ENCODE results near the gene ALKAL2. TPM values are rescaled to one million over a fixed set of nuclear protein-coding genes. Genes with fewer than 3 reads are reported as not detected.

The ALKAL2 gene
- total RNA-seq, 1 donor from 2014 or later, result 3.0 TPM

GRCh38 chr2:305366-305765, 17.5 kb upstream of the ALKAL2 start:
- DNase-seq (ENCODE audit: low spot score) (no peak), ATAC-seq (no peak)
- intact Hi-C loops (cut with DNase I), result no loop called here

GRCh38 chr2:296354-296753, 8.5 kb upstream of the ALKAL2 start:
- ATAC-seq, result no peak
- no peak for DNase-seq (ENCODE audit: low spot score)
- intact Hi-C loops (cut with DNase I), result no loop called here

GRCh38 chr2:295090-295489, 7.2 kb upstream of the ALKAL2 start:
- no peak for DNase-seq (ENCODE audit: low spot score)
- ATAC-seq, result no peak
- intact Hi-C loops (cut with DNase I), result no loop called here

- DNase-seq (ENCODE audit: low spot score), result peak; percentile 89
- intact Hi-C loops (cut with DNase I), result no loop called here
- peak; percentile 88 for ATAC-seq
Observed at GRCh38 chr2:290090-290722, 2.3 kb upstream of the ALKAL2 start.

GRCh38 chr2:289362-290089, 1.6 kb upstream of the ALKAL2 start:
- no peak for DNase-seq (ENCODE audit: low spot score)
- intact Hi-C loops (cut with DNase I), result no loop called here
- ATAC-seq, result peak; percentile 50

- intact Hi-C loops (cut with DNase I), result no loop called here
- ATAC-seq (no peak), DNase-seq (ENCODE audit: low spot score) (no peak)
Observed at GRCh38 chr2:288758-289361, 969 bp upstream of the ALKAL2 start.

- no peak for DNase-seq (ENCODE audit: low spot score)
- intact Hi-C loops (cut with DNase I), result no loop called here
- ATAC-seq, result no peak
Observed at GRCh38 chr2:287471-287885, 413 bp downstream of the ALKAL2 start.

- ATAC-seq (no peak), DNase-seq (ENCODE audit: low spot score) (no peak)
- intact Hi-C loops (cut with DNase I), result no loop called here
Observed at GRCh38 chr2:286774-287392, 1.0 kb downstream of the ALKAL2 start.

- intact Hi-C loops (cut with DNase I), result no loop called here
- DNase-seq (ENCODE audit: low spot score), result no peak
- ATAC-seq, result no peak
Observed at GRCh38 chr2:286035-286434, 1.9 kb downstream of the ALKAL2 start.

GRCh38 chr2:285531-285930, 2.4 kb downstream of the ALKAL2 start:
- intact Hi-C loops (cut with DNase I), result no loop called here
- ATAC-seq (peak; percentile 79), DNase-seq (ENCODE audit: low spot score) (no peak)

- DNase-seq (ENCODE audit: low spot score), result no peak
- intact Hi-C loops (cut with DNase I), result no loop called here
- no peak for ATAC-seq
Observed at GRCh38 chr2:284896-285492, 2.9 kb downstream of the ALKAL2 start.

GRCh38 chr2:283996-284794, 3.7 kb downstream of the ALKAL2 start:
- ATAC-seq, result no peak
- DNase-seq (ENCODE audit: low spot score), result no peak
- intact Hi-C loops (cut with DNase I), result no loop called here

GRCh38 chr2:282371-283263, 5.3 kb downstream of the ALKAL2 start:
- intact Hi-C loops (cut with DNase I), result no loop called here
- DNase-seq (ENCODE audit: low spot score), result no peak
- ATAC-seq, result no peak

- intact Hi-C loops (cut with DNase I), result no loop called here
- no peak for DNase-seq (ENCODE audit: low spot score)
Observed at GRCh38 chr2:281381-281780, 6.5 kb downstream of the ALKAL2 start.

GRCh38 chr2:280650-281110, 7.2 kb downstream of the ALKAL2 start:
- intact Hi-C loops (cut with DNase I), result no loop called here
- DNase-seq (ENCODE audit: low spot score) (no peak), ATAC-seq (no peak)

More at GRCh38 chr2:281381-281780, 6.5 kb downstream of the ALKAL2 start:
- ATAC-seq, result no peak

GRCh38 chr2:279956-280649, 7.8 kb downstream of the ALKAL2 start:
- ATAC-seq (no peak), DNase-seq (ENCODE audit: low spot score) (no peak)
- intact Hi-C loops (cut with DNase I), result no loop called here

- intact Hi-C loops (cut with DNase I), result no loop called here
Observed at GRCh38 chr2:279366-279765, 8.5 kb downstream of the ALKAL2 start.

More at GRCh38 chr2:279366-279765, 8.5 kb downstream of the ALKAL2 start:
- ATAC-seq, result no peak
- no peak for DNase-seq (ENCODE audit: low spot score)
